Activated CD4-positive, alpha-beta T cell treated with anti-CD3 and anti-CD28 coated beads, Interleukin-2, amount 10 ng/mL, durations not matched to agents 24 days and 14 days (primary cell): ENCODE results near the gene WWTR1. TPM values are rescaled to one million over a fixed set of nuclear protein-coding genes. Genes with fewer than 3 reads are reported as not detected.

Experiments
- DNase-seq: peaks from one replicate; pipeline ENCODE4 v3.0.0; 2022
- H3K27ac Mint-ChIP-seq: one replicate; pipeline ENCODE4 v1.8.0; 2022; ENCODE audit warnings: mild to moderate bottlenecking, mixed read lengths
- H3K27me3 Mint-ChIP-seq: one replicate; pipeline ENCODE4 v1.8.0; 2022; ENCODE audit warnings: mixed read lengths
- H3K36me3 Mint-ChIP-seq: one replicate; pipeline ENCODE4 v1.8.0; 2022; ENCODE audit warnings: low read depth, mild to moderate bottlenecking, mixed read lengths
- H3K4me1 Mint-ChIP-seq: one replicate; pipeline ENCODE4 v1.8.0; 2021; ENCODE audit warnings: mixed read lengths
- H3K4me3 Mint-ChIP-seq: one replicate; pipeline ENCODE4 v1.8.0; 2022; ENCODE audit warnings: mild to moderate bottlenecking, moderate library complexity, mixed read lengths
- H3K9me3 Mint-ChIP-seq: one replicate; pipeline ENCODE4 v1.8.0; 2021; ENCODE audit warnings: mixed read lengths
- intact Hi-C: fragments of 100-400 bp; cut with micrococcal nuclease; formaldehyde crosslinking; loops from one replicate; pipeline ENCODE4 v1.15.1; 2023
- total RNA-seq: library from RNA; stranded (reverse); gene quantifications from 2 replicates; pipeline ENCODE4 v1.2.3, GENCODE V29; 2022

WWTR1 gene
- total RNA-seq, 1 donor from 2014 or later = 0.75 TPM

DNA sequence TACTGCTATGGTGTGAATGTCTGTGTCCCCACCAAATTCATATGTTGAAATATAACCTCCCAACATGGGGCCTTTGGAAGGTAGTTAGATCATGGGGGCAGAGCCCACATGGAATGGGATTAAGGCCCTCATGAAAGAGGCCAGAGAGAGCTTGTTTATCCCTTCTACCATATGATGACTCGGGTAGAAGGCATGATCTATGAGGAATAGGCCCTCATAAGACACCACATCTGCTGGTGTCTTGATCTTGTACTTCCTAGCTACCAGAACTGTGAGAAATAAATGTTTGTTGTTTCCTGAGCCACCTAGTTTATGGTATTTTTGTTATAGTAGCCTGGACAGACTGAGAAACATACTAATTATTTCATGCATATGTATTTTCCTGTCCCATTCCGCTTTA lies 51.9 kb downstream of the WWTR1 start:
- Mint-ChIP-seq H3K4me1 (peaks cover 4% of the 10 kb centered on the region), H3K27me3 (peaks cover 4% of the 10 kb centered on the region), H3K4me3 (no peak overlapping the region), H3K36me3 (no peaks in the 10 kb centered on the region), H3K27ac (no peak overlapping the region), H3K9me3 (no peaks in the 10 kb centered on the region)
- DNase-seq = no peak
- intact Hi-C loops = no loop called here

GRCh38 chr3:149604125-149604875 lies 53.5 kb downstream of the WWTR1 start:
- Mint-ChIP-seq H3K27me3 (peaks cover 4% of the 10 kb centered on the region), H3K27ac (no peak overlapping the region), H3K36me3 (no peaks in the 10 kb centered on the region), H3K4me1 (no peaks in the 10 kb centered on the region), H3K9me3 (no peaks in the 10 kb centered on the region), H3K4me3 (no peak overlapping the region)
- intact Hi-C loops = no loop called here
- no peak for DNase-seq

GRCh38 chr3:149603126-149604074 lies 54.4 kb downstream of the WWTR1 start:
- Mint-ChIP-seq H3K4me3 (no peak overlapping the region), H3K4me1 (no peaks in the 10 kb centered on the region), H3K9me3 (no peaks in the 10 kb centered on the region), H3K36me3 (no peaks in the 10 kb centered on the region), H3K27ac (no peak overlapping the region), H3K27me3 (peaks cover 4% of the 10 kb centered on the region)
- DNase-seq = no peak
- intact Hi-C loops = no loop called here

DNA sequence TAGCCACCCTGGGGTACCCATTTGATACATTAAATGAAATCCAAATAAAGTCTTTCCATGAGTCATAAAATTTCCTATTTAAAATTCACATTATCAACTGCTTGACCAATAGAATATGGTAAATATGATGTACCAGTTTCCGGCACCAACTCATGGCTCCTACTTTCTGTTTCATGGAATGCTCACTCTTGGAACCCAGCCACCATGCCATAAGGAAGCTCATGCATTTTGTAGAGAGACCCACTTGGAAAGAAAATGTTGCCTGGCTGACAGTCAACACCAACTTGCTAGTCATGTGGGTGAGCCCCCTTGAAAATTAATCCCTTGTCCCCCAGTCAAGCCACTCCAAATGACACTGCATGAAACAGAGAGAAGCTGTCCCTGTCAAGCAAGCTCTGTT lies 57.2 kb downstream of the WWTR1 start:
- H3K4me1 Mint-ChIP-seq = no peaks in the 10 kb centered on the region
- intact Hi-C loops = no loop called here
- no peak overlapping the region for H3K27ac Mint-ChIP-seq
- H3K36me3 Mint-ChIP-seq = no peaks in the 10 kb centered on the region
- H3K4me3 Mint-ChIP-seq = no peak overlapping the region
- H3K9me3 Mint-ChIP-seq = no peaks in the 10 kb centered on the region
- DNase-seq = no peak
- H3K27me3 Mint-ChIP-seq = peaks cover 5% of the 10 kb centered on the region

DNA sequence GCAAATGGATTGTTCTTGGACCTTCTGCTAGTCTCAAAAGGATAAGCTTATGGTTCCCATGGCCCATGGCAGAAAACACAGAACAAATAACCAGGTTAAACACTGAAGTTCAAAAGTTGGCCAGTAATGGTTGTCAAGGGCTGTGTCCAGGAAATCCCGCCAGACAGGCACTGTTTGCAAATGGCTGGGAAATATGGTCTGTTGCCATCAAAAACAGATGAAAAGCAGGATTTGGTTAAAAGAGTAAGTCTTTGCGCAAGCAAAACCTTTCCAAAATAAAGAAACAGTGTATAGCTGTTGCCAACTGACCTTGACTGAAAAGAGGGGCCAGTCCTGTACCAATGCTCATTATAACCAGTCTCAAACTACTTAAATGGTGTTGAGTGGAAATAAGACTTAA lies 58.6 kb downstream of the WWTR1 start:
- Mint-ChIP-seq H3K36me3 (no peaks in the 10 kb centered on the region), H3K9me3 (no peaks in the 10 kb centered on the region), H3K4me3 (no peak overlapping the region), H3K27ac (no peak overlapping the region), H3K27me3 (peaks cover 7% of the 10 kb centered on the region), H3K4me1 (no peaks in the 10 kb centered on the region)
- DNase-seq = no peak
- intact Hi-C loops = no loop called here

DNA sequence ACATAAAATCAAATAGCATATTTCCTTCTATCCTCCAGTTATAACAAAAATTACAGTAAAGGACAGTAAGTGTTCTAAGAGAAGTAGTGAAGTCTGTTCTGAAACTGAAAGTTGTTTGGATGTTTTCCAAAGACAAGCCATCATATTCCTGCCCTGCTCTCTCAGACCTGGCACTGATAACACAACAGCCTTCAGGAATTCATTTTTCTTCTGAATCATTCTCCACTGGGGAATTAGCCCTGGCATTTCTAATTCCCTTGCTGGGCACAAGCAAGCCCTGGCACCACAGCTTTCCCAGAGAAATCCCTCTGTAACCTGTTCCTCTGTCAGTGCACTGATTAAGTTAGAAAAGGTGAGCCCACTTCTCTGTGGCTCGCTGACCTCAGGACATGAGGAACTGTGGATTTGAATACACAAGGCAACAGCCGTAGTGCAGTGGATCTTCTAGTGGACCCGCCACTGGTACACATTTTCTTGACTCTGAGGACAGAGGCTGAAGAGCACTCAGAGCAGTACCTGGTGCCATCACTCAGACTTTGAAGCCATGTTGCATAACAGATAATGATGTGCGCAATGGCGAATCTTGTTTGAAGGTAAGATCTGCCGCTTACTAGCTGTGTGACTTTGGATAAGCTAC lies 61.6 kb downstream of the WWTR1 start:
- H3K4me3 Mint-ChIP-seq = no peak overlapping the region
- no peaks in the 10 kb centered on the region for H3K36me3 Mint-ChIP-seq
- no peaks in the 10 kb centered on the region for H3K4me1 Mint-ChIP-seq
- H3K27me3 Mint-ChIP-seq = peaks cover 12% of the 10 kb centered on the region
- intact Hi-C loops = no loop called here
- H3K9me3 Mint-ChIP-seq = no peaks in the 10 kb centered on the region
- no peak overlapping the region for H3K27ac Mint-ChIP-seq
- no peak for DNase-seq

DNA sequence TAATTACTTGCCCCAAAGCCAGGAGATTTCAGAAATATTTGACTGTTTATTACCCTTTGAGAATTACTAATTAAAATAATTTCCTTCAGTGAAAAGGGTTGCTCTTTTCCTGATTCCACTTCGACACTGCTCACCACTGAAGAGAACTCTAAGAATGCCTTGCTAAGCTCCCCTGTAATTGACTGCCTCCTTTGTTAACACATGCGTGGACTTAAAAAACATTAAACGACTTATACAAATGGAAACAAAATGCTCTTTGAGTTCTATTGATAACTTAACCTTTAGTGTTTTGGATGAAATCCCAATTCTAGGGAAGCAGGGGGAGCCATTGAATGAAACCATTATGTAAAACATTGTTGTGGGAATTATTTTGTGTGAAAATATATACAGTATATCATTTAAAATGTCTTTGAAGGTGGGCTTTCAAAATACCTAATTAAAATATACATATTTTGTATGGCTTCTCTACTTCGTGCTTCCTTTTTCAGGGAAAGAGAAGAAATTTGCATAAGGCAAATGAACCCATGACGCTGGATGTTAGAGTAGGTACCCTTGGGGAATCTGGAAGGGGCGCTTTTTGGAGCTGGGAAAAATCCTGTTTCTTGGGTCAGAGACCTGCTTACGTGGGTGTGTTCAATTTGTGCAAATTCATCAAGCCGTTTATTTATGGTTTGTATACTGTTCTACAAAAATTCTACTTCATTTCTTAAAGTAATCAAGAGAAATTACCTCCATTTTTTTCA lies 64.2 kb downstream of the WWTR1 start:
- peaks cover 18% of the 10 kb centered on the region for H3K27me3 Mint-ChIP-seq
- intact Hi-C loops = no loop called here
- DNase-seq = no peak
- no peaks in the 10 kb centered on the region for H3K4me1 Mint-ChIP-seq
- H3K36me3 Mint-ChIP-seq = no peaks in the 10 kb centered on the region
- no peaks in the 10 kb centered on the region for H3K9me3 Mint-ChIP-seq
- H3K27ac Mint-ChIP-seq = no peak overlapping the region
- no peak overlapping the region for H3K4me3 Mint-ChIP-seq

DNA sequence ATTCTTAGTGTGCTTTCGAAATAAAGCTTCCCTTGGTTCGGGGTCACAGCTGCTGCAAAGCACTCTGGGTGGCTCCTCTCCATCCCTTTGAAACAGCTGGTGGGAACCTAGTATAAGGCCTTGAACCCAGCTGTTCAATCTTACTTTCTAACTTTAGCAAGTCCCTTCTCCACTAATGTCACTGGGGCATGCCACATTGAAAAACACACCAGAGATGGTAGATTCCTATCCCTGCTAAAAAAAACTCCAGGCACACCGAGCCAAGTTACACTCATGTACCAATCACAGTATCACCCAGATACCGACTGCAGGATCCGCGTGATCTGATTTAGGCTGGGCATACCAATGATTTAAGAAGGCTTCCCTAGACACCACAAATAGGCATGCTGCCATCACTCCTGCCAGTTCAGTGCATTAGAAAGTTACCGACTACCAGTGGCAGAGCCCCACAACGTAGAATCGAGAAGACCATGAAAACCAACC lies 65.0 kb downstream of the WWTR1 start:
- Mint-ChIP-seq H3K27me3 (peaks cover 18% of the 10 kb centered on the region), H3K4me3 (no peak overlapping the region), H3K9me3 (no peaks in the 10 kb centered on the region), H3K4me1 (no peaks in the 10 kb centered on the region), H3K36me3 (no peaks in the 10 kb centered on the region), H3K27ac (no peak overlapping the region)
- intact Hi-C loops = no loop called here
- DNase-seq = no peak

DNA sequence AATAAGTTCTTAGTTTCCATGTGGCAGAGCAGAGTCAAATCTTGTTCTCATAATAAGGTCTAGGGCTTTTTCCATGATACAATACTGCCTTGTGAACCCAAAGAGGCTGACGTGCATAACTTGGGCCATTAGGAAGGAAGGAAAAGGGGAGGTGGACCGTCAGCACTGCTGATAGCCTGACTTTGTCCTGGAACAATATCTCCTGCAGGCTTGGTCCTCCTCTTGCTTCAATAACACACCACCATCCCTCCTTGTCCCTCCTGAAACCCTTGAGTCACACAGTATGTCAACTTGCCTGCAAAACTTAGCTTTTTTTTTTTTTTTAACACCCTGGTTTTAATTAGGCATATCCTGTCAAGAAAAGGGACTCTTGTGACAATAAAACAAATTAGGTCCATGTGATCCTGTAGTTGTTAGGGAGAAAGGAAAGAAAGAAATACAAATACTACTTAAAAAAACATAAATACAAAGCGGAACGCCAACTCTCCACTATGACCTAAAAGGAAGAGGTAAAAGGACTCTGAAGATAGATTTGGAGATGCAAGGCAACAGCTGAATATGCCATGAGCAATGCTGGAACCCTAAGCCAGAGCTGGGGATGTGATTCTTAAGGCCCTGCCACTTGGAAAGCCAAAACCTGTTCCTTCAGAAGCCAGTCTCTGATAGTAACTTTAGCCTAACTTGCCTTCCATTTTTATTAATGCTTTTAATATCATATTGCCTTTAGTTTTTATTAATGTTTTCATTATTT lies 67.0 kb downstream of the WWTR1 start:
- H3K27me3 Mint-ChIP-seq = peaks cover 25% of the 10 kb centered on the region
- no peaks in the 10 kb centered on the region for H3K9me3 Mint-ChIP-seq
- no peak overlapping the region for H3K4me3 Mint-ChIP-seq
- no peak for DNase-seq
- intact Hi-C loops = no loop called here
- H3K27ac Mint-ChIP-seq = no peak overlapping the region
- H3K4me1 Mint-ChIP-seq = no peaks in the 10 kb centered on the region
- no peaks in the 10 kb centered on the region for H3K36me3 Mint-ChIP-seq

GRCh38 chr3:149589332-149589731 lies 68.5 kb downstream of the WWTR1 start:
- intact Hi-C loops = no loop called here
- no peak for DNase-seq
- H3K4me1 Mint-ChIP-seq = no peaks in the 10 kb centered on the region
- no peak overlapping the region for H3K27ac Mint-ChIP-seq
- H3K9me3 Mint-ChIP-seq = no peaks in the 10 kb centered on the region
- peaks cover 33% of the 10 kb centered on the region for H3K27me3 Mint-ChIP-seq
- no peaks in the 10 kb centered on the region for H3K36me3 Mint-ChIP-seq
- no peak overlapping the region for H3K4me3 Mint-ChIP-seq

- DNase-seq = no peak
- Mint-ChIP-seq H3K9me3 (no peaks in the 10 kb centered on the region), H3K4me3 (no peak overlapping the region), H3K27me3 (peaks cover 37% of the 10 kb centered on the region), H3K27ac (no peak overlapping the region), H3K4me1 (no peaks in the 10 kb centered on the region), H3K36me3 (no peaks in the 10 kb centered on the region)
- intact Hi-C loops = no loop called here
Observed at GRCh38 chr3:149588909-149589308, 68.9 kb downstream of the WWTR1 start.

GRCh38 chr3:149587383-149587782 lies 70.4 kb downstream of the WWTR1 start:
- Mint-ChIP-seq H3K4me1 (no peaks in the 10 kb centered on the region), H3K27me3 (peaks cover 37% of the 10 kb centered on the region)
- intact Hi-C loops = no loop called here

DNA sequence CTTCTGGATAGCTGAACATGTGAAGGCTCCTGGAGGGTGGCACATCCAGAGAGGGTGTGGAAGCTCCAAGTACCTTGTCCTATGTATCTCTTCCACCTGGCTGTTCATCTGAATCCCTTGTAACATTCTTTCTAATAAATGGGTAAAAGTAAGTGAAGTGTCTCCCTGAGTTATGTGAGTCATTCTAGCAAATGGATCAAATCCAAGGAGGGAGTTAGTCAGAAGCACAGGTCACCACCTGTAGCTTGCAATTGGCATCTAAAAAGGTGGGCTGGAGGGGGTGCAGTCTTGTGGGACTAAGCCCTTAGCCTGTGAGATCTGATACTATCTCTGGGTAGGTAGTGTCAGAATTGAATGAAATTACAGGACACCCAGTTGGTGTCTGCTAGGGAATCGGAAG lies 71.0 kb downstream of the WWTR1 start:
- H3K36me3 Mint-ChIP-seq = no peaks in the 10 kb centered on the region
- peaks cover 37% of the 10 kb centered on the region for H3K27me3 Mint-ChIP-seq
- DNase-seq = no peak
- H3K4me1 Mint-ChIP-seq = no peaks in the 10 kb centered on the region
- H3K27ac Mint-ChIP-seq = no peak overlapping the region
- intact Hi-C loops = no loop called here
- no peak overlapping the region for H3K4me3 Mint-ChIP-seq
- no peaks in the 10 kb centered on the region for H3K9me3 Mint-ChIP-seq

More at GRCh38 chr3:149587383-149587782, 70.4 kb downstream of the WWTR1 start:
- no peak overlapping the region for H3K27ac Mint-ChIP-seq
- no peak overlapping the region for H3K4me3 Mint-ChIP-seq
- no peaks in the 10 kb centered on the region for H3K9me3 Mint-ChIP-seq
- no peak for DNase-seq
- no peaks in the 10 kb centered on the region for H3K36me3 Mint-ChIP-seq
